ENCODE measurements around the gene OTP.
"Not testable (repeated sequence)": the region's sequence is repeated elsewhere in the genome, so short reads cannot be mapped to it uniquely, and the experiment has no call there.

Gene OTP

GRCh38 chr5:77599679-77600078 lies 38.8 kb downstream of the OTP start:
- DNase-seq = no peak

DNA sequence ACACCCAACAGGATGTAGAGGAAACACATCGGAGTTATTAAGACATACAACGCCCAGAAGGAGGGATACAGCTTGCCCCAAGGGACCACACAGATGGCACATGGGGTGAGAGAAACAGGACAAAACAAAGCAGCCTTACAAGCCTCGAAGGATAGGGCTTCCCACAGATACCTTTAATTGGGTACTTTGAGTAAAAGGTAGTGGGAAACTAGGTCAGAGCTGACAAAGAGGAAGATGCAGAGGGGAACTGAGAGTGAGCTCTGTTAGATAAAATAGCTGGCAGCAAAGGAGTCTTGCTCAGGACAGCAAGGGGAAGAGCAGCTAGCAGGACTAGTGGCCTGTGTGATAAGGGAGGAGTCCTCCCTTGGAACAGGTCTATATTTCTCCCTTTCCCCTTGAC lies 48.2 kb downstream of the OTP start:
- DNase-seq = no peak

DNA sequence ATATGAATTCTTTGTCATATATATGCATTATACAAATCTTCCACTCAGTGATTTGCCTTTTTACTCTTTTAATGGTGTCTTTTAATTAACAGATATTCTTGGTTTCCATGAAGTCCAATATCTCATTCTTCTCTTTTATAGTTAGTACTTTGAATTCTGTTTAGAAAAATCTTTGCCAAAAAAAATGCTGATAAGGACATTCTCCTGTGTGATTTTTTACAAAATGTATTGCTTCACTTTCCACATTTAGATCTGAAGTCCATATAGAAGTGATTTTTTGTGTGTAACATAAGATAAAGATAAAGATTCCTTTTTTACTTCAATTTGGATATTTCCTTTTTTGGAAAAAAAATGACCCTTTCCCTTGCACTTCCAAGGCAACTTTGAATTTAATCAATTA lies 50.3 kb downstream of the OTP start:
- DNase-seq = no peak

GRCh38 chr5:77586101-77586500 lies 52.4 kb downstream of the OTP start:
- DNase-seq = no peak

GRCh38 chr5:77582143-77582542 lies 56.4 kb downstream of the OTP start:
- DNase-seq = not testable (repeated sequence)

Data from T-helper 1 cell (primary cell).